ENCODE measurements around the gene POLL. TPM values are rescaled to one million over a fixed set of nuclear protein-coding genes. Genes with fewer than 3 reads are reported as not detected.

The POLL gene
- total and polyA plus RNA-seq, 10 of the 15 experiments (the other 5 are each of a cell fraction or from before 2014, with no cell fraction given) = 1.5 to 25.4 (median 13.8) TPM

- H3K9ac ChIP-seq (ENCODE audit: control insufficient read depth, insufficient read depth, low read length) = no peak overlapping the region
- TF ChIP-seq ZNF24 (IDR thresholded peaks at IDR 0.05) (no peak), IRF4 (IDR thresholded peaks at IDR 0.05; ENCODE audit: low read depth, low read length) (no peak), BRCA1 (IDR thresholded peaks at IDR 0.05; ENCODE audit: low read depth, low read length) (no peak), BCL11A (IDR thresholded peaks at IDR 0.05; ENCODE audit: low read depth, low read length) (no peak), STAT1 (conservative IDR thresholded peaks at IDR 0.05) (no peak), MTA2 (IDR thresholded peaks at IDR 0.05; ENCODE audit: low read depth) (no peak), CBX5 (IDR thresholded peaks at IDR 0.05; ENCODE audit: low read depth) (no peak), CHD2 (IDR thresholded peaks at IDR 0.05; ENCODE audit: borderline replicate concordance, low read depth, low read length) (no peak)
- no peak for DNase-seq (ENCODE audit: low read depth, low spot score)
- no peak overlapping the region for H3K27ac ChIP-seq (ENCODE audit: control insufficient read depth, insufficient read depth)
- intact Hi-C loops (cut with micrococcal nuclease; ENCODE audit: unreplicated experiment) (no loop called here), in situ Hi-C loops (cut with MboI) (no loop called here)
- WGBS (ENCODE audit: insufficient coverage, insufficient replicate concordance, low lambda C conversion rate, missing lambda C conversion rate) = 96% methylated on average over 5 of the region's 5 CpGs
- ChIA-PET POLR2A (no interaction called here), SMC1A (ENCODE audit: uncharacterized antibody, unreplicated experiment) (interaction anchor here (1.4 to 1.9 kb wide), 2 partner anchors 55 to 166 kb away, joined by 3 to 9 read pairs; no protein-coding TSS in a partner anchor), CTCF (interaction anchor here (0.6 to 4.2 kb wide), 4 partner anchors 13 to 167 kb away, joined by 3 to 38 read pairs (median 7); partner anchors contain the start of gene NPM3), RAD21 (ENCODE audit: unreplicated experiment) (interaction anchor here (3.6 kb wide), 1 partner anchor 12 kb away, joined by 17 read pairs; no protein-coding TSS in a partner anchor)
- no peaks in the 10 kb centered on the region for H3K27me3 ChIP-seq (replicated peaks in 1 of 2; ENCODE audit: control insufficient read depth in 2 of 2, insufficient read depth in 2 of 2, low read length in 1 of 2)
- no peaks in the 10 kb centered on the region for H3K9me3 ChIP-seq (replicated peaks; ENCODE audit: control insufficient read depth, insufficient read depth, low read length)
- peaks cover 7 to 12% of the 10 kb centered on the region in 2 experiments for H3K36me3 ChIP-seq (ENCODE audit: control insufficient read depth in 2 of 2, insufficient read depth in 2 of 2, low read length in 1 of 2)
- no peaks in the 10 kb centered on the region for H4K20me1 ChIP-seq (ENCODE audit: control insufficient read depth, insufficient read depth)
- no peak overlapping the region for H3K4me2 ChIP-seq (ENCODE audit: control insufficient read depth, insufficient read depth)
- no peak overlapping the region for H3K4me3 ChIP-seq
- BruUV-seq (replicated peaks) = no TSS peak
- H2AFZ ChIP-seq (ENCODE audit: control insufficient read depth, low read depth, low read length) = no peak overlapping the region
- no peak for ATAC-seq
- no peak for FAIRE-seq
- peaks cover 19% of the 10 kb centered on the region for H3K4me1 ChIP-seq (ENCODE audit: control insufficient read depth, insufficient read depth, low read length)
- H3K79me2 ChIP-seq (ENCODE audit: control insufficient read depth, insufficient read depth, low read length) = no peaks in the 10 kb centered on the region
These were observed 27.6 kb upstream of the POLL start for GRCh38 chr10:101615525-101616116.

Data from GM12878 (cell line).